GM11168 (cell line): ENCODE results near the gene STAT2.
"Not testable (repeated sequence)": the region's sequence is repeated elsewhere in the genome, so short reads cannot be mapped to it uniquely, and the experiment has no call there.

Experiments
- in situ Hi-C: fragments of 300-500 bp; cut with MboI; formaldehyde crosslinking; loops from one replicate; pipeline ENCODE4 v1.12.0; 2022; ENCODE audit warnings: low sequenced_read_pairs; ENCODE audit not compliant: unreplicated experiment

Gene STAT2

DNA sequence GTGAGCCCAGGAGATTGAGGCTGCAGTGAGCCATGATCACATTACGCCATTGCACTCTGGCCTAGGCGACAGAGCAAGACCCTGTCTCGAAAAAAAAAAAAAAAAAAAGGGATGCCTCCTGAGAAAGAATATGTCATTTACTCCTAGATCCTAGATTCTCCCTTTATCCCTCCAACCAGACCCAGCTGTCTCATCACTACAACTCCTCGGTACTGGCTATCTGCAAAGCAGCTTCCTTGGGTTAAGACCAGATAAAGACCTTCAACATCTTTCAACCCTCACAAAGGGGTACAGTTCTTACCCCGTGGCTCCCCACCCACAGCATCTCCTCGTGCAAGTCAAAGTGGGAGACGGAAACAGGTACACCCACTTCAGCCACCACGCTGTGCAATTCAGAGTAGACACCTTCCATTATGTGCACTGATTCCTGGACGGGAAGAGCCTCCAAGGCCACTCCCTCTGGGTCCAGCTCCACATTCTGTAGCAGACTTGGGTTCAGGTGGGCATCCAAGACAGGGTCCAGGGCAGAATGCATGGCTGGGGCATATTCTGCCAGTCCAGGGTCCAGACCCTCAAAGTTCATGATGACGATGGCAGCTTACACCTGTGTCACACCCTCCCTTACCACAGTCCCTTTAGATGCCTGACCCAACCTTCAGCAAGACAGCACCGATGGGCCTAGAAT lies 27.3 kb downstream of the STAT2 start:
- in situ Hi-C loops = no loop called here

DNA sequence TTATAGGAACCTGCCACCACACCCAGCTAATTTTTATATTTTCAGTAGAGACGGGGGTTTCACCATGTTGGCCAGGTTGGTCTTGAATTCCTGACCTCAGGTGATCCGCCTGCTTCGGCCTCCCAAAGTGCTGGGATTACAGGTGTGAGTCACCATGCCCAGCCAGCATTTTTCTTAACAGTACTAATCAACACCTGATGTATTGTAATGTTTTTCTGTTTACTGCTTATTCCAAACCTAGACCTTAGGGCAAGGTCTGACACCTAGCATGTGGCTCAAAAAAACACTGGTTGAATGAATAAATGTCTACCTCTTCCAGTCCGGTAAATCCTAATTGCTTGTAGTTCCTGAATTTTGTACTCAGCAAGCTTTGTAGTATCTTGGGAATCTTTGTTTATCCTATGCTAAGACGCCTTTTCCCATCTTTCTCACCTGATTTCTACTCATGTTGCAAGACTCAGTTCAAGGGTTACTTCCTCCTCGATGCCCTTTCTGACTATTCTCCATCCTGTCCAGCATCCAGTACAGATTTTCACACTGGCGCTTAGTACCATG lies 28.9 kb downstream of the STAT2 start:
- in situ Hi-C loops = no loop called here

DNA sequence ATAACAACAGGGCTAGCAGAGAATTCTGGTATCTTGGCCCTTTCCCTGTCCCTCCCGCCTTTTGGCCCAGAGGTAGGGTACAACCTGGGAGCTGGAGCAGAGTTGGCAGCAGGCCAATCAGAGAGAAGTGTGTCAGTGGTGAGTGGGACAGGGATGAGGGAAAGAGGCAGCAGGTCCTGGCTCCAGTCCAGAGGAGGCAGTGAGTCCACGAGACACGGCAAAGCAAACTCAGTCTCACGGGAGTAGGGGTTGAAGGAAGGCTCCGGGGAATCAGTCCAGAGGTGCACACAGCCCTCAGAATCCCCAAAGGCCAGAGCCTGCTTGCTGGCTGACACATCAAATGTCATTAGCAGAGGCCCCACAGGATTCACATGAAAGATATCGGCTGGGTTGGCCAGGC lies 33.4 kb downstream of the STAT2 start:
- in situ Hi-C loops = no loop called here

DNA sequence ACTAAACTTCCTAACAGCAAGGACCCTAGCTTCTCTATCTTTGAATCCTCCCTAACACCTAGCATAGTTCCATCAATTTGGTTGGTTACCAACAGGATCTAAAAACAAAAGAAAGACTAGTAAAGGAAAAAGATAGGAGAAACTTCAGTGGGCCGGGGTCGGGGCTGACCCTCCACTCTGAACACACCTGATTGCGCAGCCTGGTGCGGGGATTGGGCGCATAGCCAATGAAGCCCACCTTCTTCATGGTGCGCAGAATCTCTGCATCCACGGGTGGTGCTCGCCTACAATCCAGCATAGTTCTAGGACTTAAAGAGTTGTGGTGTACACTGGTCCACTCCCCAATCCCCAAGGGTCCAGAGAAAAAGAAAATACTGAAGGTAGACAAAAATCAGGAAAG lies 33.8 kb downstream of the STAT2 start:
- in situ Hi-C loops = no loop called here

DNA sequence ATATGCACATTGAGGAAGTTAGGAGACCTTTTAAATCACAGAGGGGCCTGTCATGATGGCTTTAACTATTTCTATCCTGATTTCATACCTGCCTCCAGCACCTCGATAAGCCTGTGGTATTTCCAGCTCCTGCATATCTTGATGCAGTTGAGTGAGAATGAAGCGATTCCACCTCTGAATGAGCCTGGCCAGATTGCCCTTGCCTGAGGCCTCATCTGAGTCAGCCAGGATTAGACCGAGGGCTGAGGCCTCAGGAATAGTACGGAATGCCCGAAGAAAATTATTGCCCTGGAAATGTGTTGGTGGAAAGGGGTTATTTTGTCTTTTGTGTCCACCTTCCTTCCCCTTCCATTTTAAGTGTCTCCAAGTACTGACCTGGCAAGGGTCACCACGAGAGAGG lies 35.7 kb downstream of the STAT2 start:
- in situ Hi-C loops = no loop called here

DNA sequence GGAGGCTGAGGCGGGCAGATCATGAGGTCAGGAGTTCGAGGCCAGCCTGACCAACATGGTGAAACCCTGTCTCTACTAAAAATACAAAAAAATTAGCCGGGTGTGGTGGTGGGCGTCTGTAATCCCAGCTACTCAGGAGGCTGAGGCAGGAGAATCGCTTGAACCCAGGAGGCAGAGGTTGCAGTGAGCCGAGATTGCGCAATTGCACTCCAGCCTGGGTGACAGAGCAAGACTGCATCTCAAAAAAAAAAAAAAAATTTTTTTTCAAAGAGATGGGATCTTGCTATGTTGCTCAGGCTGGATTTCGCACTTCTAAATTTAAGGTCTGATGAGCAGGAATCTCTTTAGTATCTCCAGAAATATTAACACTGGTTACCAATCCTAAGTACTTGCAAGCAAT lies 38.3 kb downstream of the STAT2 start:
- in situ Hi-C loops = not testable (repeated sequence)

DNA sequence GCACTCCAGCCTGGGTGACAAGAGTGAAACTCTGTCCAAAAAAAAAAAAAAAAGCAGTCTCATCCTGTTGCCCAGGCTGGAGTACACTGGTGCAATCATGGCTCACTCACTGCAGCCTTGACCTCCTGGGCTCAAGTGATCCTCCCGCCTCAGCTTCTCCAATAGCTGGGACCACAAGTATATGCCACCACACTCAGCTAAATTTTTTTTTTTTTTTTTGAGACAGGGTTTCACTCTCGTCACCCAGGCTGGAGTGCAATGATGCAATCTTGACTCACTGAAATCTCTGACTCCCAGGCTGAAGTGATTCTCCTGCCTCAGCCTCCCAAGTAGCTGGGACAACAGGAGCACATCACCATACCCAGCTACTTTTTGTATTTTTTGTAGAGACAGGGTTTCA lies 38.9 kb downstream of the STAT2 start:
- in situ Hi-C loops = no loop called here

DNA sequence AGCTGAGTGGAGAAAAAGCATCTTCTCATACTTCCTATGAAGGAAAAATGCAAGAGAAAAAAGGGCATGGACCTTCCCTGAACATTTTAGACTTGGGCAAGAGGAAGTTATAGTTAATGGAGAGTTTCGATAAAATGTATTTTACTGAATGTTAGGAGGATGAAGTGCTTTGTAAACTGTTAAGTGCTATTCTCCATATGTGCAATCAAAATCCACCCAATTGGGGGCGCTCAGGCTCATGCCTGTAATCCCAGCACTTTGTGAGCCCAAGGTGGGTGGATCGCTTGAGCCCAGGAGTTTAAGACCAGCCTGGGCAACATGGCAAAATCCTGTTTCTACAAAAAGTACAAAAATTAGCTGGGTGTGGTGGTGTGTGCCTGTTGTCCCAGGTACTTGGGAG lies 42.2 kb downstream of the STAT2 start:
- in situ Hi-C loops = no loop called here

DNA sequence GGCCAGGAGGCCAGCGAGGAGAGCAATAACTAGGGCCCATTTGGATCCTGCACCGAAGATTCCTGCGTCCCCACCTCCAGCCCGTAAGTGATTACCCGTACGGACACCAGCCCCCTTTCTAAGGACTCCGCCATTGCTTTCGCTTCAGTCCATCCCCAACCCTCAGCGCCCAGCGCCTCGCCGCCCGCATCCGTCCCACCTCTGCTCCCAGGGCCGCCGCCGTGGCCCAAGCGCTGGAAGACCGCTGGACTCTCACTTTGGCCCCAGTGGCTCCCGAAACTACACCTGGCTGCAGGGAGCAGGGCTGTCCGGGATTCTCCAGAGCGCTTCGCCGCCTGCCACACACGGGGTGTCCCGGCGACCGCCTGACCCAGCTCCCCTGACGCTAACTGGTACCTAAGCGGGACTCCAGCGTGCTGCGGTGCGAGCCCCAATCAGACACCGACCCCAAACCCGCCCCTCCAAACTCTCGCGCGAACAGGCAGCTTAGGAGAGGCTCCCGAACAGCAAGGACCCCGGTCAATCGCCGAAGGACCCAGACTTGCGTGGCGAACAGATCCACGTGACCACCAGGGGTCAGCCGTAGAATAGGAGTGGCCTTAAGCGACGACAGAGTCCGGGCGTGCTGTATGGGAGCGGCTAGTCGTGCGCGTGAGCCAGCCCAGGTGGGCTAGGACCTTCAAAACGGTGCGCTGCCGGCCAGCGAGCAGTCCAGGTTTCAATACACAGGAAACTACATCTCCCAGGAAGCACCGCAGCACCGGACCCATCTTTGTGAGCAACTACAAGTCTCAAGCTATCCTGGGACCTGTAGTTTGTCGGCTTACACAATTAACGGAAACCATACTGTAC lies 44.1 kb downstream of the STAT2 start, which contains the start of gene CNPY2:
CNPY2 (minus strand) TSS at position 367 of the 852 bp plus-strand sequence. CDS start 771 bp downstream, outside the sequence.
- in situ Hi-C loops = no loop called here

DNA sequence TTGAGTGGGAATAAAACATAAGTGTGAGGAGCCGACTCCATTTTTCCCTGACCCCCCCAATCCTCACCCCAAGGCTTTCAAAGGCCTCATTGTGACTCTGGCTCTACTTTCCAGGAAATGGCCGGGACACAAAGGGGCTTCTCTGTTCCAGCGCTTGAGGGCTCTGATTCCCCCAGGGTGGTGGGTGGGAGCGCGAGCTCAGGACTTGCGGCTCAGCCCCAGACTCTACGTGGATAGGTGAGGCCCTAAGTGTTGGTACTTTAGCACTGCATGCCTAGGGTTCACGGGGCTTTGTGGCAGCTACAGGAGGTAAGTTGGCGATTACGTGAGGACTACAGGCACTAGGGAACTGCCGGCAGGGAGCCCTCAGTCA lies 44.7 kb downstream of the STAT2 start:
- in situ Hi-C loops = no loop called here

DNA sequence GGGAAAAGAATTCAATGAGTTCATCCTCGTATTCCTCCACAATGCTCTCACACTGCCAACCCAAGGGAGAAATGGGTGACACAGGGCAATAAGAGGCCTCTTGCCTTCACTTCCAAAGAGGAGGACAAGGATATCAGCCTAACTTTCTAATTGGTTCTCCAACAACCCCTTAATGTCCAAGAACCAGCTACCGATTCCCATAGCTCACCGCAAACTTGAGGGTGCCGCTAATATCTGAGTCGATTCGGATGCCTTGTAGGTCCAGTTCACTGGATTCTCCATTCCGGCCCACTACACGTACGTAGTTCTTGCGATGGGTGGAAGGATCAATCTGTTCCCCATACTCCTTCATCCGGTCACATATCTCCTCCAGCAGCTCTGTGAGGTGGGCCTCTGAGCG lies 48.9 kb downstream of the STAT2 start:
- in situ Hi-C loops = no loop called here

DNA sequence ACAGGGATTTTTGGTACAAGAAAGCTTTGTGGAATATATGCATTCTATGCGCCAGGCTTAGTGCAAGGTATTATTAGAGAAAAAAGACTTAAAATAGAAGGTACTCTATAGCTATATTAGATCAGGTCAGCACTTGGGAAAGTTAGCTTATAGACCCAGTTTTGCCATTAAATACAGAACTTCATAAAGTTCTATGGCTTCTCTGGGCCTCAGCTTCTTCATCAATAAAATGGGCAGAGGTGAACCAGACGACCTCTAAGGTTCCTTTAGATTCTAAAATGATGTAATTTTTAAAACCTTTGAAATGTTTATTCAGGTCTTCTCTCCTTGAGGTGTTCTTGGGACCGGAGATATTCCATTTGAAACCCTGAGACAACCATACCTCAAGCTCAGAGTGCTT lies 51.2 kb downstream of the STAT2 start:
- in situ Hi-C loops = no loop called here

DNA sequence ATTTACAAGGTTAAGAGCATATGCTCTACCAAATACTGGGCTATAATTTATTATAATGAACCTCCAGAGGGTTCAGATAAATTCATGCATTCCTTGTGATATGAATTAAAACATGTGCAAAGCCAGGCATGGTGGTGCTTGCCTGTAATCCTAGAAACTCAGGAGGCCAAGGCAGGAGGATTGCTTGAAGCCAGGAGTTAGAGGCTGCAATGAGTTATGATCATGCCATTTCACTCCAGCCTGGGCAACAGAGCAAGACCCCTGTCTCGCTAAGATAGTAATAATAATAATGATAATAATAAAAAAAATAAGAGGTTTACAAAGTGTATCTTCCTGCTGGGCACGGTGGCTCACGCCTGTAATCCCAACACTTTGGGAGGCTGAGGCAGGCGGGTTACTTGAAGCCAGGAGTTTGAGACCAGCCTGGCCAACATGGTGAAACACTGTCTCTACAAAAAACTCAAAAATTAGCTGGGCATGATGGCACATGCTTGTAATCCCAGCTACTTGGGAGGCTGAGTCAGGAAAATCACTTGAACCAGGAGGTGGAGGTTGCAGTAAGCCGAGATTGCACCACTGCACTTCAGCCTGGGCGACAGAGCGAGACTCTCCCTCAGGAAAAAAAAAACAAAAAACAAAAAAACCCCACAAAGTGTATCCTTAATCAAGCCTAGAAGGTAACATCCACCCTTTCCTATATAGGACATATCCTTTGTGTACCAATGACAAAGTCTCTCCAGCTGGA lies 52.5 kb downstream of the STAT2 start:
- in situ Hi-C loops = no loop called here

DNA sequence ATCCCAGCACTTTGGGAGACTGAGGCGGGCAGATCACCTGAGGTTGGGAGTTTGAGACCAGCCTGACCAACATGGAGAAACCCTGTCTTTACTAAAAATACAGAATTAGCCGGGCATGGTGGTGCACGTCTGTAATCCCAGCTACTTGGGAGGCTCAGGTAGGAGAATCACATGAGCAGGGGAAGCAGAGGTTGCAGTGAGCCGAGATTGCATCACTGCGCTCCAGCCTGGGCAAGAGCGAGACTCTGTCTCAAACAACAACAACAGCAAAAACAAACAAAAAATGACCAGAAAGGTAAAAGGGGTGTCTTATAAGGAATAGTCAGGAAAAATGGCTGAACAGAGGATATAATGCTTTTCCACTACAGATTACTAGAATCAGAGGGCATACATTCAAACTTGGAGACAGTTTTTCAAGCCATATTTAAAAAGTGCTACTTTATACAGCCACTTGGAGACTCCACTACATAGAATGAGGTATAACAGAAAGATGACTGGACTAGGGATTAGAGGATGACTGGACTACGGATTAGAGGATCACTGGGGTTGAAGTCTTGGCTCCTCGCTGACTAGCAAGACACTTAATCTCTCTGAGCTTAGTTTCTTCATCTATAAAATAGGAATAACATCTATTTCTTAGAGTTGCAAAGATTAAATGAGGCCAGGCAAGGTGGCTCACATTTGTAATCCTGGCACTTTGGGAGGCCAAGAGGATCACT lies 54.9 kb downstream of the STAT2 start:
- in situ Hi-C loops = no loop called here

DNA sequence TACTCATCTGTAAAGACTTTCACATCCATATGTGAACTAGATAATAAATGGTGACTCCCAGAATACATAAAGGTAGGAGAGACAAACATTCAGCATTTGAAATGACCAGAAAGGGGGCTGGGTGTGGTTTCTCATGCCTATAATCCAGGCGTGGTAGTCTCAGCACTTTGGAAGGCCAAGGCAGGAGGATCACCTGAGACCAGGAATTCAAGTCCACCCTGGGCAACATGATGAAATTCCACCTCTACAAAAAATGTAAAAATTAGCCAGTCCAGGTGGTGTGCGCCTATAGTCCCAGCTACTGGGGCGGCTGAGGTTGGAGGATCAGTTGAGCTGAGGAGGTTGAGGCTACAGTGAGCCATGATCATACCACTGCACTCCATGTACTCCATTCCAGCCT lies 55.6 kb downstream of the STAT2 start:
- in situ Hi-C loops = no loop called here

DNA sequence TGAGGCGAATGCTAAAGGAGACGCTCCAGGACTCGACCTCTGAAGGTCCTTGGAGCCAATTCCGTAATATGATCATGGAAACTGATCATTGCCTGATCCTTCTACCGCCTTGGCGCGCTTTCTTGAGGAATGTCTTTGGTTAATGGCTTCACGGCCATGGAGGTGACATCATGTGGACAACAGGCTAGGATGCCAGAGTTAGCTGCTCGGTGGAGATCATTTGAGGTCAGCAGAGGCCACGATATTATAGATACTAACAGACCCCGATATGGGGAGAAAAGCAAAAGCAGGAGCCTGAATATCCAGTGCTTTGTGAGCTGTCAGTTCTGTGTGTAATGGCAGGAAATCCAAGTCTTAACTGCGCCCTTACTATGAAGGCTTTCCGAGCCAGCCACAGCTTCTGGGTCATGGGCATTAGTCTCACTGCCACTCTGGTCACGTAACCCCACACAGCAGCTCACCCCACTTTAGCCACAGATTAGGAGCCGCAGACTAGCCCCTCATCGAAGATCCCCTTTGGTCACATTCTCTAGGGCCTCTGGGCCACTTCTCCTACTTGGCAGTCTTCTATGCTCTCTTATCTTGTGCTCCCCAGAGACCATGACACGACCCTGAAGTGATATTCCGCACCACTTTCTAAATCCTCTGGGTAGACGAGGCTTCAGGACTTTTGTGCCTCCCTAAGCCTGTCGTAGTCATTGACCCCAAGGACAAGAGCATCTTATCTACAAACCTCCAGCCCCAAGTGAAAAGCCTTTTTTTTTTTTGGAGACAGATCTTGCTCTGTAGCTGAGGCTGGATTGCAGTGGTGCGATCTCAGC lies 59.1 kb downstream of the STAT2 start:
- in situ Hi-C loops = no loop called here

DNA sequence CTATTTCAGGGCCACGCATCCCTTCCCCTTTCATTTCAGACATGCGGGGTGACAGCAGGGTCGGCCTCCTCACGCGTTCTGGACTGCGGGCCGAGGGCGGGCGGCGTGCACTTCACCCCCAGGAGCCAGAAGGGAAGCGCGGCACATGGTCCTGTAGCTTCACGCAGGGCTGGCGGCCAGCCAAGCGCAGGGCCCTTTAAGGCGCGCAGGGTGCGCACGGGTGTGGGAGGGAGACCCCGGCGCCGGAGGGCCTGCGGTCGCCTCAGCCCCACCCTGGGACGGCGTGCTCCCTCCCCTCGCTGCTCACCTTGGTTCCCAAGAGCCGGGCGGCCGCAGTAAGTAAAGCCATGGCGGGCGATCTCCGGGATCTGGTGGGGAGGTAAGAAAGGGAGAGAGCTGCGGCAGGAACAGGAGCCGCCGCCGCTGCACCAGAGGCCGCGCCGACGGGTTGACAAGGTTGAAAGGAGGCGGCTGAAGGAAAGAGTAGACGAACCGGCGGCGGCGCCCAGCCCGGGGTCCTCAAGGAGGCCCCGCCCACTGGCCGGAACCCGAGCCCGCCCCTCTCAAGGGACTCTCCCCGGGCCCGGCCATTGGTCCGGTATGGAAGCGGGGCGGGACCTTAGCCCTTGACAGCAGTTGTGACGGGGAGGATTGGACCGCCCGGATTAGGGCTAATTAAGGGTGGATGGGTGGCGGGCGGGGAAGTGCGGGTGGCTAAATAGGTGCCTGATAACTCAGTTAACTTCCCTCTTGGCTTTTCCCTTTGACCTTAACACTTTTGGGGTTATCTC lies 59.9 kb downstream of the STAT2 start, which contains the start of gene CS:
CS (minus strand) TSS at position 478 of the 791 bp plus-strand sequence; CDS start at position 349, 129 bp downstream.
- in situ Hi-C loops = no loop called here

DNA sequence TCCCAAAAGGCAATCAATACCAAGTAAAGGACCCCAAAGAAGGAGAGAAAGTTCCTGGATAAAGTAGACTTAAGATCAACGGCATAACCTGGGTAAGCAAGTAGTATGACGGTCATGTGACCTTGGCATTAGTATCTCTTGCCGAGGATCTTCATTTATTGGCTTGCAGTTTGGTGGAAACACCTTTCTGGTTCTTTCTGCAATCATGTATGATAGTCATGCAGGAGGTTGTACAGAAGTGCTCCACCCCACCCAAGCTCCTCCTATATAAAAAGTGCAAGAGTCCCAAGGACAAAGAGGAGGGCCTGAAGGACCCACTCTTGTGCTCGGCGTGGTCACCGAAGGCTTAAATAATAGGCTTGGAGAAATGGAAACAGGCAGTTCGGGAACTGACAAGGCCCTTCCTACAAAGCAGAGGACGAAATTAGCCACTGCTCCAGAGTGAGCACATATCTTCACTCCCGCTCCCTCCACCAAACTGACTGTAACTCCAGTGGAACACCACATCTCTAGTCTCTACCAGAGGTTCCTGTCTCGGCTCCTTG lies 60.5 kb downstream of the STAT2 start:
- in situ Hi-C loops = no loop called here
